Measurements from ENCODE around the gene BUB1.
"Not testable (repeated sequence)": the region's sequence is repeated elsewhere in the genome, so short reads cannot be mapped to it uniquely, and the experiment has no call there.

Gene BUB1

GRCh38 chr2:110589677-110590330 lies 88.1 kb downstream of the BUB1 start:
- not testable (repeated sequence) for DNase-seq

GRCh38 chr2:110588520-110588919 lies 89.3 kb downstream of the BUB1 start:
- DNase-seq: not testable (repeated sequence)

Measured in activated CD8-positive, alpha-beta memory T cell treated with anti-CD3 and anti-CD28 coated beads, Interleukin-2, amount 50 U/mL, for 48 hours (primary cell).